ENCODE data around the gene CTNS.

Gene CTNS

GRCh38 chr17:3627769-3628167 is 8.8 kb upstream of the CTNS start:
- no peak overlapping the region for H3K27ac ChIP-seq
- no peak for TF ChIP-seq CTCF (conservative IDR thresholded peaks at IDR 0.05)

DNA sequence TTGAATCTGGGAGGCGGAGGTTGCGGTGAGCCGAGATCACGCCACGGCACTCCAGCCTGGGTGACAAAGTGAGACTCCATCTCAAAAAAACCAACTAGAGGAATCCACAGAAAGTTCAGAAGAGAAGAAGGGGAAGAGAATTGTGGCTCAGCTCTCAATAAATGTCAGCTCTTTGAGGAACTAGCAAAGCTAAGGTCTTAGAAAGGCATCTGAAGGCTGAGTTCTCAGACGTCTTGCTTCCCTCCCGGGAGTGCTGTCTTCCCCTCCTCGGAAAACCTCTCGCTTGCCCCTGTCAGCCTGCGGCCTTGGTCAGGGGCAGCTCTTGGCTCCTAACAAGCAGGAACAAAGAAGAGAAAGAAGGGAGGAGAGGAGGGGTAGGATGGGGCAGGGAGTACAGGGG is 5.8 kb upstream of the CTNS start:
- no peak overlapping the region for H3K27ac ChIP-seq

DNA sequence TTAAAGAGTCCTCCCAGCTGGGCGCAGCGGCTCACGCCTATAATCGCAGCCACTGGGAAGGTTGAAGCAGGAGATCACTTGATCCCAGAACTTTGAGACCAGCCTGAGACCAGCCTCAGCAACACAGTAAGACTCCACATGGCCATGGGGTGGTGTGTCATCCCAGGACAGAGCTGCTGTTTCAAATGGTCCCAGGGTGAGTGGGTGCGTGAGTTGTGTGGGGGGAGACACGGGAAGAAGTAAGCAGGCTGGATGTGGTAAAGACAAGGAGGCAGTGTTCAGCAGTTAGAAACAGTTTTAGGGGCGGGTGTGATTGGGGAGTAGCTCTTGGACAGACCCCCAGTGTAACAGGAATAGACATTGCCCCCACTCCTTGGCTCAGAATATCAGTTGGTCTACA is 4.3 kb upstream of the CTNS start:
- TF ChIP-seq CTCF (conservative IDR thresholded peaks at IDR 0.05): no peak
- no peak overlapping the region for H3K27ac ChIP-seq

More for the DNA sequence above, 5.8 kb upstream of the CTNS start:
- TF ChIP-seq CTCF (conservative IDR thresholded peaks at IDR 0.05): no peak

DNA sequence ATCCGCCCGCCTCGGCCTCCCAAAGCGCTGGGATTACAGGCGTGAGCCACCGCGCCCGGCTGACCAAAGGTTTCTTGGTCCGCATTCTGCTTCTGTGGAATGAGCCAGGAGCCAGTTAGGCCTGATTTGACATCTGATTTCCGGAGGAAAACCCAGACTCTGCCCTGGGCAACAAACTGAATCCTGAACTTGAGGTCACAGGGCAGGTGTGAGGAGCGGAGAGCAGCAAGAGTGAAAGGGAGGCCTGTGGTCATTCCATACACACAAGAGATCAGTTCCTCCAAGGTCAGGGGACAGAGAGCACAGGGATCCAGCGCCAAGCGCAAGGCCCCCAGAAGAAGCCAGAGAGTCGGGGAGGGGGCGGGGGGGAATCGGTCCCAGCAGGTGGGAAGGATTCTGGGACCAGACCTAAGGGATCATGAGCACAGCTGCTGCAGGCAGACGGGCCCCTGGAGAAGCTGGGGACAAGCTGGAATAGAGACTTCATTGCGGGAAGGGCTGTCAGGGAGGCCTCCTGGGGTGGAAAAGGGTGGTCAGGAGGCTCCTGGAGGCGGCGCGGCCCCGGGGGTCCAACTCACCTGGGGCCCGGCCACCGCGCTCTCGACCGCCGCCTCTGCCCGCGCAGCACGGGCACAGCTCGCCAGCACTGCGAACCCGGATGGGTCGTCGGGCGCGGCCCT is 946 bp upstream of the CTNS start:
- no peak for TF ChIP-seq CTCF (conservative IDR thresholded peaks at IDR 0.05)
- H3K27ac ChIP-seq: peak overlapping the region; percentile 97

DNA sequence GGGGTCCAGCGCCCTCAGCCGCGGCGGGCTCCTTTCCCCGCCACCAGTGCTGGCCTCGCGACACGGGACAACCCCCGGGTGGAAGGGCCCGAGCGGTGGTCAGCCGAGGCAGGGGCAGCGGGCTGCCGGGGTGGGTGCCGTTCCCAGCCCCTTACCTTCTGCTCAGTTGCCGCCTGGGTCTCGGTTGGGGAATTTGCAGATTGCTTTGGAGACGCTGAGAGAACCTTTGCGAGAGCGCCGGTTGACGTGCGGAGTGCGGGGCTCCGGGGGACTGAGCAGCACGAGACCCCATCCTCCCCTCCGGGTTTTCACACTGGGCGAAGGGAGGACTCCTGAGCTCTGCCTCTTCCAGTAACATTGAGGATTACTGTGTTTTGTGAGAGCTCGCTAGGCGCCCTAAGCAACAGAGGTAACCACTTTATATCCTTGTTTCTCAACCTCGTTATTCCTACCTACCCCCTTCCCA is 381 bp downstream of the CTNS start:
- no peak for TF ChIP-seq CTCF (conservative IDR thresholded peaks at IDR 0.05)
- peak overlapping the region; percentile 97 for H3K27ac ChIP-seq

- H3K27ac ChIP-seq: no peak overlapping the region
- no peak for TF ChIP-seq CTCF (conservative IDR thresholded peaks at IDR 0.05)
These were observed 3.5 kb downstream of the CTNS start for GRCh38 chr17:3639981-3640596.

DNA sequence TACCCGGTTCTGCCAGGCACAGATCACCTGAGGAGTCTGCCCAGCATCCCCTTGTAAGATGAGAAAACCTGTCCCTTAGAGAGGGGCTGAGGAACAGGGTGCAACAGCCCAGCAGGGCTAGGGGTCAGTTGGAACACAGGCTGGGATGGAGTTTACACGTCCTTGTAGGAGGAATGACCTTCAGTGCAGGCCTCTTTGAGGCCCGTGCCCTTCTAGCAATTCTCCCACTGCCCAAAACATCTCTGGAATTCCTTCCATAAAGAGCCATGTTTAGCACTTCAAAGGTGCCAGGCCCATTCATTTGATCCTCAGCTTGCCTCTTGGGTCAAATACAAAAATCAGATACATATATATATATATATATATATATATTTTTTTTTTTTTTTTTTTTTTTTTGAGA is 4.5 kb downstream of the CTNS start:
- TF ChIP-seq CTCF (conservative IDR thresholded peaks at IDR 0.05): no peak

More for the DNA sequence above, 4.5 kb downstream of the CTNS start:
- H3K27ac ChIP-seq: no peak overlapping the region
